GM12878 (cell line): Measurements from ENCODE around the gene UGT3A2. TPM values are rescaled to one million over a fixed set of nuclear protein-coding genes. Genes with fewer than 3 reads are reported as not detected.

Experiments
- ATAC-seq: fragments of 200-7000 bp; cut with Tn5 transposase; 3 replicates; pipeline ENCODE4 v1.9.1; 2020; ENCODE audit warnings: mild to moderate bottlenecking, moderate library complexity
- BruUV-seq: library from RNA; stranded (reverse); fragments of 400-500 nt; replicated peaks from 2 replicates; lab custom pipeline; 2021; lab: Mats Ljungman, UMichigan
- CTCF ChIA-PET: fragments of 300-600 bp; sonication (Branson Sonifier 250); formaldehyde crosslinking; extraction: SDS; loops from one replicate; lab custom pipeline; 2021; ENCODE audit warnings: inconsistent platforms; lab: Yijun Ruan, JAX
- POLR2A ChIA-PET: fragments of 350-600 bp; formaldehyde crosslinking; extraction: SDS; loops from one replicate; lab custom pipeline; 2021; ENCODE audit warnings: inconsistent platforms; lab: Charles Lee
- RAD21 ChIA-PET: fragments of 300-600 bp; sonication (Branson Sonifier 250); formaldehyde crosslinking; loops from one replicate; lab custom pipeline; 2023; ENCODE audit warnings: antibody characterized with exemption; ENCODE audit not compliant: unreplicated experiment; lab: Charles Lee
- SMC1A ChIA-PET: fragments of 300-600 bp; sonication (Branson Sonifier 250); formaldehyde crosslinking; loops from one replicate; lab custom pipeline; 2023; ENCODE audit not compliant: unreplicated experiment, uncharacterized antibody; lab: Charles Lee
- DNase-seq: peaks from one replicate; pipeline ENCODE4 v3.0.0-alpha.2; 2011; ENCODE audit warnings: low read depth, low spot score
- FAIRE-seq: peaks from 3 replicates; lab custom pipeline; 2011; peaks lifted over from hg19 to GRCh38; lab: Jason Lieb, UNC
- H2AFZ ChIP-seq: 2 replicates; pipeline ENCODE4 v1.6.0; 2011; ENCODE audit warnings: low read depth, low read length, control low read depth; ENCODE audit not compliant: control insufficient read depth
- H3K27ac ChIP-seq: 2 replicates; pipeline ENCODE4 v1.5.1; 2011; ENCODE audit warnings: control low read depth; ENCODE audit not compliant: control insufficient read depth, insufficient read depth
- H3K27me3 ChIP-seq, 2 experiments: replicated peaks in 1 of 2; 2 replicates each; pipeline versions ENCODE4 v1.6.0 to v1.6.1; 2011; ENCODE audit warnings: low read length in 1 of 2; ENCODE audit not compliant: control insufficient read depth in 2 of 2, insufficient read depth in 2 of 2
- H3K36me3 ChIP-seq, 2 experiments: 2 replicates each; pipeline ENCODE4 v1.5.1; 2011; ENCODE audit warnings: low read length in 1 of 2; ENCODE audit not compliant: control insufficient read depth in 2 of 2, insufficient read depth in 2 of 2
- H3K4me1 ChIP-seq: 2 replicates; pipeline ENCODE4 v1.6.1; 2011; ENCODE audit warnings: mild to moderate bottlenecking, low read length, moderate library complexity, mixed read lengths; ENCODE audit not compliant: control insufficient read depth, insufficient read depth
- H3K4me2 ChIP-seq: 2 replicates; pipeline ENCODE4 v1.6.0; 2011; ENCODE audit warnings: control low read depth; ENCODE audit not compliant: control insufficient read depth, insufficient read depth
- H3K4me3 ChIP-seq: fragments of 200-600 bp; sonication (generic); 2 replicates; pipeline ENCODE4 v1.5.1; 2016
- H3K79me2 ChIP-seq: 2 replicates; pipeline ENCODE4 v1.6.0; 2011; ENCODE audit warnings: low read length; ENCODE audit not compliant: control insufficient read depth, insufficient read depth
- H3K9ac ChIP-seq: 2 replicates; pipeline ENCODE4 v1.8.0; 2011; ENCODE audit warnings: low read length, control low read depth, mixed read lengths; ENCODE audit not compliant: control insufficient read depth, insufficient read depth
- H3K9me3 ChIP-seq: replicated peaks from 3 replicates; pipeline ENCODE4 v1.5.1; 2011; ENCODE audit warnings: mild to moderate bottlenecking, low read length; ENCODE audit not compliant: control insufficient read depth, insufficient read depth
- H4K20me1 ChIP-seq: 2 replicates; pipeline ENCODE4 v1.6.0; 2011; ENCODE audit not compliant: control insufficient read depth, insufficient read depth
- CHD2 ChIP-seq: IDR thresholded peaks from 2 replicates; pipeline ENCODE4 v1.6.1; 2011; ENCODE audit warnings: low read depth, low read length, improper control_type of control experiment, borderline replicate concordance
- CTCF ChIP-seq, 3 experiments: IDR thresholded peaks in 2 of 3; conservative IDR thresholded peaks in 1 of 3; 2 replicates each; pipeline ENCODE4 v1.5.1; 2011; ENCODE audit warnings: low read depth in 3 of 3, low read length in 3 of 3, mild to moderate bottlenecking in 3 of 3, control low read depth in 2 of 3, moderate library complexity in 2 of 3, inconsistent platforms in 1 of 3, mixed read lengths in 1 of 3; ENCODE audit not compliant: control insufficient read depth in 2 of 3, insufficient read depth in 1 of 3; ENCODE audit errors: extremely low read depth in 1 of 3
- EED ChIP-seq: sonication (generic); IDR thresholded peaks from 2 replicates; pipeline ENCODE4 v1.6.1; 2016; ENCODE audit warnings: antibody characterized with exemption, low read depth
- FOS ChIP-seq: IDR thresholded peaks from 3 replicates; pipeline ENCODE4 v1.6.1; 2011; ENCODE audit warnings: borderline replicate concordance; ENCODE audit not compliant: insufficient read length; ENCODE audit errors: extremely low read depth
- IKZF2 ChIP-seq, 2 experiments: fragments of 450-650 bp; IDR thresholded peaks; 2 replicates each; pipeline ENCODE4 v1.6.1; 2017; ENCODE audit warnings: mild to moderate bottlenecking in 2 of 2, moderate library complexity in 2 of 2
- MEF2A ChIP-seq: IDR thresholded peaks from 2 replicates; pipeline ENCODE4 v1.6.1; 2011; ENCODE audit warnings: low read depth, mild to moderate bottlenecking, low read length, moderate library complexity; ENCODE audit not compliant: insufficient read depth
- MEF2B ChIP-seq: fragments of 450-650 bp; IDR thresholded peaks from 2 replicates; pipeline ENCODE4 v1.6.1; 2018; ENCODE audit warnings: mild to moderate bottlenecking, moderate library complexity; ENCODE audit not compliant: partially characterized antibody, poor library complexity, severe bottlenecking
- NFYA ChIP-seq: IDR thresholded peaks from 2 replicates; pipeline ENCODE4 v1.6.1; 2011; ENCODE audit warnings: low read depth, mild to moderate bottlenecking, low read length, improper control_type of control experiment, borderline replicate concordance
- PKNOX1 ChIP-seq: fragments of 450-650 bp; IDR thresholded peaks from 2 replicates; pipeline ENCODE4 v1.6.1; 2016; ENCODE audit warnings: mild to moderate bottlenecking
- POU2F2 ChIP-seq: IDR thresholded peaks from 3 replicates; pipeline ENCODE4 v1.6.1; 2011; ENCODE audit warnings: low read depth, mild to moderate bottlenecking, low read length, borderline replicate concordance
- RCOR1 ChIP-seq: conservative IDR thresholded peaks from 2 replicates; pipeline ENCODE4 v1.6.1; 2012; ENCODE audit warnings: low read depth, low read length, improper control_type of control experiment
- WRNIP1 ChIP-seq: IDR thresholded peaks from 2 replicates; pipeline ENCODE4 v1.6.1; 2011; ENCODE audit warnings: low read depth, low read length, improper control_type of control experiment, borderline replicate concordance
- ZNF622 ChIP-seq: fragments of 450-650 bp; IDR thresholded peaks from 2 replicates; pipeline ENCODE4 v1.6.1; 2017; ENCODE audit warnings: mild to moderate bottlenecking, inconsistent platforms
- ZSCAN29 ChIP-seq: fragments of 450-650 bp; IDR thresholded peaks from 2 replicates; pipeline ENCODE4 v1.6.1; 2017; ENCODE audit warnings: mild to moderate bottlenecking, moderate library complexity
- WGBS: methylation state at CpG from one replicate; pipeline ENCODE4 v1.1.6; 2016; ENCODE audit warnings: low lambda C conversion rate; ENCODE audit not compliant: insufficient replicate concordance, insufficient coverage; ENCODE audit errors: missing lambda C conversion rate; 5-methylcytosine and 5-hydroxymethylcytosine counted together
- in situ Hi-C: fragments of 300-500 bp; cut with MboI; formaldehyde crosslinking; loops from 9 replicates; pipeline ENCODE4 v1.14.3; 2018; ENCODE audit warnings: mixed read lengths
- intact Hi-C: fragments of 100-400 bp; cut with micrococcal nuclease; formaldehyde crosslinking; loops from one replicate; pipeline ENCODE4 v1.14.2; 2022; ENCODE audit not compliant: unreplicated experiment
- polyA plus RNA-seq, 11 experiments: library from polyadenylated mRNA; depleted of rRNA in 4 of 11; unstranded in 6 of 11; stranded (reverse) in 5 of 11; fragments of >200 nt; fragmentation: Nextera tagmentation in 4 of 11; fragmentation: Illumina TruSeq in 1 of 11; extraction: Ambion mirVana in 4 of 11; extraction: Trizol in 1 of 11; gene quantifications; 1 replicate in 1 of 11; 2 replicates in 10 of 11; pipeline versions ENCODE4 v1.2.1 to v1.2.3, GENCODE V29; 2011 to 2016; ENCODE audit warnings: inconsistent platforms in 2 of 11, missing spikeins in 2 of 11, low read depth in 1 of 11
- total RNA-seq, 4 experiments: library from RNA; depleted of rRNA in 3 of 4; stranded (reverse); fragments of >200 nt in 3 of 4; fragmentation: Illumina TruSeq in 1 of 4; extraction: Trizol in 1 of 4; gene quantifications; 2 replicates each; pipeline versions ENCODE4 v1.2.1 to v1.2.3, GENCODE V29; 2013 to 2021

UGT3A2 gene
- total and polyA plus RNA-seq, 10 of the 15 experiments (the other 5 are each of a cell fraction or from before 2014, with no cell fraction given), result 0.02 to 0.50 (median 0.09) TPM; not detected in 7

GRCh38 chr5:35999547-35999946 lies 67.1 kb downstream of the UGT3A2 start:
- Histone ChIP-seq H3K9ac (no peak overlapping the region), H3K79me2 (no peaks in the 10 kb centered on the region), H3K4me2 (no peak overlapping the region), H3K4me1 (no peaks in the 10 kb centered on the region), H3K4me3 (no peak overlapping the region), H3K27ac (no peak overlapping the region), H3K27me3 (no peaks in the 10 kb centered on the region), H4K20me1 (no peaks in the 10 kb centered on the region), H2AFZ (no peak overlapping the region), H3K9me3 (no peaks in the 10 kb centered on the region), H3K36me3 (no peaks in the 10 kb centered on the region)
- no peak for ATAC-seq
- intact Hi-C loops, result no loop called here
- ChIA-PET POLR2A (no interaction called here), CTCF (no interaction called here), SMC1A (no interaction called here), RAD21 (no interaction called here)
- DNase-seq, result no peak
- FAIRE-seq, result no peak
- in situ Hi-C loops, result no loop called here
- 6% methylated on average over 1 of the region's 1 CpG for WGBS
- no TSS peak for BruUV-seq
- TF ChIP-seq ZNF622, result no peak

- no TSS peak for BruUV-seq
- no peaks in the 10 kb centered on the region; a peak in 1 of 4 replicates for H3K27me3 ChIP-seq
- in situ Hi-C loops (no loop called here), intact Hi-C loops (no loop called here)
- no peaks in the 10 kb centered on the region for H3K36me3 ChIP-seq
- CTCF ChIA-PET, result no interaction called here
- H4K20me1 ChIP-seq, result no peaks in the 10 kb centered on the region
- H3K27ac ChIP-seq, result no peak overlapping the region
- POLR2A ChIA-PET, result no interaction called here
- H3K4me2 ChIP-seq, result no peak overlapping the region
- H3K4me1 ChIP-seq, result no peaks in the 10 kb centered on the region
- H3K79me2 ChIP-seq, result no peaks in the 10 kb centered on the region
- no peak for DNase-seq
- RAD21 ChIA-PET, result no interaction called here
- TF ChIP-seq MEF2A (no peak), IKZF2 (IDR thresholded peaks at IDR 0.05) (no peak), CHD2 (no peak), RCOR1 (no peak), PKNOX1 (no peak), FOS (no peak), CTCF (IDR thresholded peaks at IDR 0.05 in 2 of 3, conservative IDR thresholded peaks at IDR 0.05 in 1 of 3; ENCODE audit: control insufficient read depth in 2 of 3, extremely low read depth in 1 of 3, insufficient read depth in 1 of 3, low read depth in 3 of 3, low read length in 3 of 3) (no peak), MEF2B (no peak), EED (no peak), POU2F2 (no peak), NFYA (no peak), ZSCAN29 (no peak), WRNIP1 (no peak)
- H2AFZ ChIP-seq, result no peak overlapping the region
- ATAC-seq, result no peak
- 19% methylated on average over 4 of the region's 4 CpGs for WGBS
- FAIRE-seq, result no peak
- H3K9ac ChIP-seq, result no peak overlapping the region
- H3K4me3 ChIP-seq, result no peak overlapping the region
- H3K9me3 ChIP-seq, result no peaks in the 10 kb centered on the region
- SMC1A ChIA-PET, result no interaction called here
Measured at GRCh38 chr5:35996076-35996475, 70.6 kb downstream of the UGT3A2 start.
